A673 (cell line): Measurements from ENCODE around the gene CREB5.

Experiments
- EZH2 ChIP-seq: fragments of 200-600 bp; sonication (generic); IDR thresholded peaks from 2 replicates; pipeline ENCODE4 v1.6.1; 2017; ENCODE audit warnings: borderline replicate concordance, low read depth, mild to moderate bottlenecking, mixed read lengths, antibody characterized with exemption, low read length; ENCODE audit not compliant: poor library complexity, severe bottlenecking
- TF ChIP-seq, protein P1 (sequence below): fragments of 300-800, 200-600 bp; sonication (generic); conservative IDR thresholded peaks from 2 replicates; pipeline ENCODE4 v1.5.1; 2017; ENCODE audit warnings: low read depth, mild to moderate bottlenecking, antibody characterized with exemption, low read length, moderate library complexity, mixed read lengths

DNA sequence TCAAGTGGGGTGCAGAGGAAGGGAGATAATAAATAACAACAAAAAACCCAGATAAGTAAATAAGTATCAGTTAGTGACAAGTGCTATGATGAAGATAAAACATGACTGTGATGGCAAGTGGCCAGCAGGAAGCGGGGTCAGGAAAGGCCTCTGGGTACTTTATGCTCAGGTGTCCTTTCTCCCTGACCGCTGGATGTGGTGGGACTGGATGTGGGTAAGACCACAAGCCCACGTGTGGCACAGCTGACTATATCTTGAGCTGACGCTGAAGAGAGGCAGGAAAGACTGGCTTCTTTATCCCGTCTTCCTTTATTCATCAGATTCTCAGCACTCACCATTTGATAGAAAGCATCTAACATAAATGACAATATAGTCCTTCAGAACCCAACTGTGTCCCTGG, 87.8 kb downstream of the CREB5 start:
- TF ChIP-seq, protein P1, sequence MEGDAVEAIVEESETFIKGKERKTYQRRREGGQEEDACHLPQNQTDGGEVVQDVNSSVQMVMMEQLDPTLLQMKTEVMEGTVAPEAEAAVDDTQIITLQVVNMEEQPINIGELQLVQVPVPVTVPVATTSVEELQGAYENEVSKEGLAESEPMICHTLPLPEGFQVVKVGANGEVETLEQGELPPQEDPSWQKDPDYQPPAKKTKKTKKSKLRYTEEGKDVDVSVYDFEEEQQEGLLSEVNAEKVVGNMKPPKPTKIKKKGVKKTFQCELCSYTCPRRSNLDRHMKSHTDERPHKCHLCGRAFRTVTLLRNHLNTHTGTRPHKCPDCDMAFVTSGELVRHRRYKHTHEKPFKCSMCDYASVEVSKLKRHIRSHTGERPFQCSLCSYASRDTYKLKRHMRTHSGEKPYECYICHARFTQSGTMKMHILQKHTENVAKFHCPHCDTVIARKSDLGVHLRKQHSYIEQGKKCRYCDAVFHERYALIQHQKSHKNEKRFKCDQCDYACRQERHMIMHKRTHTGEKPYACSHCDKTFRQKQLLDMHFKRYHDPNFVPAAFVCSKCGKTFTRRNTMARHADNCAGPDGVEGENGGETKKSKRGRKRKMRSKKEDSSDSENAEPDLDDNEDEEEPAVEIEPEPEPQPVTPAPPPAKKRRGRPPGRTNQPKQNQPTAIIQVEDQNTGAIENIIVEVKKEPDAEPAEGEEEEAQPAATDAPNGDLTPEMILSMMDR, result no peak
- no peak for TF ChIP-seq EZH2
